ENCODE measurements around the gene NOX5. TPM values are rescaled to one million over a fixed set of nuclear protein-coding genes. Genes with fewer than 3 reads are reported as not detected.

NOX5 gene
- total RNA-seq, 4 donors from 2014 or later = 0.27 TPM; not detected in 3

DNA sequence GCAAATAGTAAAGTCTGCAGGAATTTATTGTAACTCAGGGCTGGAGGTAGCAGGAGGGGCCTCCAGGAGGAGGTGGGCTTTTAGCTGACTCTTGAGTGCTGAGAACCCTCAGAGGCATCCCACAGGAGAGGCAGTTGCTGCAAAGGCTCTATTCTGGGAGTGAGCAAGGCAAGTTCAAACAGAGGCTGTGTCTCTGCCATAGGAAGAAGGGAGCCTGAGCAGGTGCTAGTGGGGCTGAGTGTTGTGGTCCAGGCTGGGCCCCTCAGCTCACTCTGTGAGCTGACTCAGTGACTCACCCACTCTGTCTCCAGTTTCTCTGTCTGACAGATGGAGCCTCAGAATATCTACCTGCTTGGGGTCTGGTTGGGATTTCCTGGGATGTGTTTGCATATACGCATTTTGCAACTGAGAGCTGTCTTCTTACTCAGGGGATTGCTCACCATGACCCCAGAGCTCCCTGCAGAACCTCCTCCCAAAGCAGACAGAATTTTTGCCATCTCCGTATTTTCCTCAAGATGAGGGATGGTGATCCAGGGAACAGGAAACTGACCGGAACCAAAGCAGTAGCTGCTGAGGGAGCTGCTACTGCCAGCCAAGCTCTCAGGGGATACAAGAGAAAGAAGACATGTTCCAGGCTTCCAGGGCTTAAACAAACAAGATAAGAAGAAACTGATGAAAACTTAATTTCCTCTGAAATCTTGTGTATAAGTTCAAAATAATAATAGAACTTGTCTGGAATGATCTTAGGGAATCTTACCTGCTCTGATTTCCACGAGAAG, 13.6 kb upstream of the NOX5 start:
- TF ChIP-seq EP300 (IDR thresholded peaks at IDR 0.05; ENCODE audit: low read depth) = no peak
- TF ChIP-seq POLR2A (IDR thresholded peaks at IDR 0.05) = no peak
- no peak for TF ChIP-seq CTCF (IDR thresholded peaks at IDR 0.05)
- no peak for TF ChIP-seq POLR2AphosphoS5 (IDR thresholded peaks at IDR 0.05)
- Histone ChIP-seq H3K36me3 (no peaks in the 10 kb centered on the region), H3K4me1 (no peaks in the 10 kb centered on the region), H3K4me3 (no peak overlapping the region), H3K9me3 (no peaks in the 10 kb centered on the region), H3K27ac (no peak overlapping the region), H3K27me3 (no peaks in the 10 kb centered on the region)
- 74 to 88% methylated on average over 3 to 4 of the region's 4 CpGs for WGBS, 2 donors (ENCODE audit: low coverage in 1 of 2)
- intact Hi-C loops (cut with DNase I; ENCODE audit: low total_unique reads) = no loop called here
- no peak for DNase-seq
- in situ Hi-C loops (cut with MboI; ENCODE audit: low pct_ligation_motif_present in 1 of 4, low pct_unique_long_range_greater_than_20kb in 1 of 4, low sequenced_read_pairs in 3 of 4) = no loop called here

GRCh38 chr15:69002783-69003182, 11.7 kb upstream of the NOX5 start:
- in situ Hi-C loops (cut with MboI; ENCODE audit: low pct_ligation_motif_present in 1 of 4, low pct_unique_long_range_greater_than_20kb in 1 of 4, low sequenced_read_pairs in 3 of 4) = no loop called here
- no peak for TF ChIP-seq POLR2A (IDR thresholded peaks at IDR 0.05)
- TF ChIP-seq POLR2AphosphoS5 (IDR thresholded peaks at IDR 0.05) = no peak
- no peak for TF ChIP-seq EP300 (IDR thresholded peaks at IDR 0.05; ENCODE audit: low read depth)
- no peak for TF ChIP-seq CTCF (IDR thresholded peaks at IDR 0.05)
- H3K9me3 ChIP-seq = peaks cover 7 to 8% of the 10 kb centered on the region in 2 donors
- H3K27ac ChIP-seq = no peak overlapping the region
- no peaks in the 10 kb centered on the region for H3K4me1 ChIP-seq
- intact Hi-C loops (cut with DNase I; ENCODE audit: low total_unique reads) = no loop called here
- no peaks in the 10 kb centered on the region for H3K27me3 ChIP-seq
- H3K4me3 ChIP-seq = no peak overlapping the region
- H3K36me3 ChIP-seq = no peaks in the 10 kb centered on the region
- 88 to 89% methylated on average over 3 to 4 of the region's 4 CpGs for WGBS, 2 donors (ENCODE audit: low coverage in 1 of 2)
- DNase-seq = no peak

DNA sequence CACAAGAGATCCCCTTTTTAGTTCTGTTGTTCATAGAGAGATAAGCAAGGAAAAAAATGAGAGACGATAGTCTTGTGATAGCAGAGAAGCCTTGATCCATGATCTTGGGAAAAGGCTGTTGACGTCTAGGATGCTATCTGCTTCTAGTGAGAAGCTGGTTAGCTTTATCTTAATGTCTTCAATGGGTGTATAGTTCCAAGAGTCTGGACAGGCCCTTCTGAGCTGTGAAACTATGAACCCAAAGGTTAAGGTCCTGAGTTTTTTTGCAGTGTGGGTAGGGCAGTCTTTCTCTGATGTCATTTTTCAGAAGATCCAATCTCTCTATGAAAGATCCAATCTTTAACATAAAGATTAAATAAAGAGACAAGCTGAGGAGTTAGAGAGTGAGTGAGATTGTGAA, 10.5 kb upstream of the NOX5 start:
- no peak for DNase-seq
- no peaks in the 10 kb centered on the region for H3K27me3 ChIP-seq
- WGBS, 2 donors (ENCODE audit: low coverage in 1 of 2) = 73 to 90% methylated on average over 2 of the region's 2 CpGs
- no peaks in the 10 kb centered on the region for H3K4me1 ChIP-seq
- TF ChIP-seq CTCF (IDR thresholded peaks at IDR 0.05) (no peak), POLR2AphosphoS5 (IDR thresholded peaks at IDR 0.05) (no peak), POLR2A (IDR thresholded peaks at IDR 0.05) (no peak)
- no peak overlapping the region for H3K4me3 ChIP-seq
- intact Hi-C loops (cut with DNase I; ENCODE audit: low total_unique reads) = no loop called here
- in situ Hi-C loops (cut with MboI; ENCODE audit: low pct_ligation_motif_present in 1 of 4, low pct_unique_long_range_greater_than_20kb in 1 of 4, low sequenced_read_pairs in 3 of 4) = no loop called here
- no peak overlapping the region for H3K27ac ChIP-seq
- peaks cover 15 to 17% of the 10 kb centered on the region in 2 donors for H3K9me3 ChIP-seq
- H3K36me3 ChIP-seq = no peaks in the 10 kb centered on the region

GRCh38 chr15:69008056-69008455, 6.4 kb upstream of the NOX5 start:
- H3K9me3 ChIP-seq = peaks cover 15 to 18% of the 10 kb centered on the region in 2 donors
- H3K27ac ChIP-seq = no peak overlapping the region
- no peaks in the 10 kb centered on the region for H3K27me3 ChIP-seq
- no peak for DNase-seq
- H3K4me3 ChIP-seq = no peak overlapping the region
- intact Hi-C loops (cut with DNase I; ENCODE audit: low total_unique reads) (no loop called here), in situ Hi-C loops (cut with MboI; ENCODE audit: low pct_ligation_motif_present in 1 of 4, low pct_unique_long_range_greater_than_20kb in 1 of 4, low sequenced_read_pairs in 3 of 4) (no loop called here)
- no peak for TF ChIP-seq POLR2AphosphoS5 (IDR thresholded peaks at IDR 0.05)
- TF ChIP-seq CTCF (IDR thresholded peaks at IDR 0.05) = no peak
- no peak for TF ChIP-seq EP300 (IDR thresholded peaks at IDR 0.05; ENCODE audit: low read depth)
- TF ChIP-seq POLR2A (IDR thresholded peaks at IDR 0.05) = no peak
- H3K4me1 ChIP-seq = peaks cover 0 to 7% (median 2%) of the 10 kb centered on the region in 4 donors
- no peaks in the 10 kb centered on the region for H3K36me3 ChIP-seq
